HFFc6 (cell line): ENCODE measurements around the gene AKAP13. TPM values are rescaled to one million over a fixed set of nuclear protein-coding genes. Genes with fewer than 3 reads are reported as not detected.

Experiments
- DNase-seq: peaks from one replicate; pipeline ENCODE4 v3.0.0-alpha.2; 2018
- H3K27ac Mint-ChIP-seq: 2 replicates; pipeline ENCODE4 v1.8.0; 2020; ENCODE audit warnings: mild to moderate bottlenecking, mixed read lengths
- H3K27me3 Mint-ChIP-seq: 2 replicates; pipeline ENCODE4 v1.8.0; 2021; ENCODE audit warnings: mild to moderate bottlenecking, moderate library complexity, mixed read lengths; ENCODE audit not compliant: insufficient read depth
- H3K36me3 Mint-ChIP-seq: 2 replicates; pipeline ENCODE4 v1.8.0; 2021; ENCODE audit warnings: low read depth, mixed read lengths
- H3K4me1 Mint-ChIP-seq: 2 replicates; pipeline ENCODE4 v1.8.0; 2020; ENCODE audit warnings: low read depth, mixed read lengths
- H3K4me3 Mint-ChIP-seq: 2 replicates; pipeline ENCODE4 v1.8.0; 2020; ENCODE audit warnings: mild to moderate bottlenecking, moderate library complexity, mixed read lengths
- H3K9me3 Mint-ChIP-seq: 2 replicates; pipeline ENCODE4 v1.8.0; 2020; ENCODE audit warnings: mild to moderate bottlenecking, mixed read lengths
- CTCF ChIP-seq: fragments of 200-600 bp; sonication (generic); IDR thresholded peaks from 2 replicates; pipeline ENCODE4 v1.5.0; 2021; ENCODE audit warnings: antibody characterized with exemption, mild to moderate bottlenecking
- total RNA-seq, 6 experiments: library from RNA; stranded (reverse); fragmentation: NEBNext Ultra II Directional; extraction: Animal tissue kit (Norgen Biotek cat#: 25700); gene quantifications; 2 replicates in 1 of 6; 3 replicates in 5 of 6; pipeline ENCODE4 v1.2.3, GENCODE V29; 2021

The AKAP13 gene
- total RNA-seq, 6 experiments from 2014 or later, result 29.0 to 51.3 (median 35.6) TPM

GRCh38 chr15:85578941-85579701 is 198.7 kb downstream of the AKAP13 start:
- no peak overlapping the region for H3K27ac Mint-ChIP-seq
- DNase-seq, result no peak
- H3K27me3 Mint-ChIP-seq, result no peaks in the 10 kb centered on the region
- no peaks in the 10 kb centered on the region for H3K9me3 Mint-ChIP-seq
- peaks cover 42% of the 10 kb centered on the region for H3K36me3 Mint-ChIP-seq
- TF ChIP-seq CTCF, result no peak
- H3K4me1 Mint-ChIP-seq, result peaks cover 31% of the 10 kb centered on the region
- H3K4me3 Mint-ChIP-seq, result no peak overlapping the region

- Mint-ChIP-seq H3K4me1 (peaks cover 35% of the 10 kb centered on the region), H3K27ac (no peak overlapping the region; the same call in 1 of the 2 replicates), H3K27me3 (no peaks in the 10 kb centered on the region), H3K9me3 (no peaks in the 10 kb centered on the region), H3K4me3 (no peak overlapping the region), H3K36me3 (peaks cover 42% of the 10 kb centered on the region)
- DNase-seq, result no peak
- TF ChIP-seq CTCF, result no peak
These were observed 199.7 kb downstream of the AKAP13 start for GRCh38 chr15:85579957-85580694.

- Mint-ChIP-seq H3K4me3 (no peak overlapping the region), H3K4me1 (peaks cover 35% of the 10 kb centered on the region), H3K27me3 (no peaks in the 10 kb centered on the region), H3K27ac (no peak overlapping the region; the same call in 1 of the 2 replicates), H3K36me3 (peaks cover 42% of the 10 kb centered on the region), H3K9me3 (no peaks in the 10 kb centered on the region)
- DNase-seq, result no peak
- TF ChIP-seq CTCF, result no peak
These were observed 200.5 kb downstream of the AKAP13 start for GRCh38 chr15:85580879-85581278.

DNA sequence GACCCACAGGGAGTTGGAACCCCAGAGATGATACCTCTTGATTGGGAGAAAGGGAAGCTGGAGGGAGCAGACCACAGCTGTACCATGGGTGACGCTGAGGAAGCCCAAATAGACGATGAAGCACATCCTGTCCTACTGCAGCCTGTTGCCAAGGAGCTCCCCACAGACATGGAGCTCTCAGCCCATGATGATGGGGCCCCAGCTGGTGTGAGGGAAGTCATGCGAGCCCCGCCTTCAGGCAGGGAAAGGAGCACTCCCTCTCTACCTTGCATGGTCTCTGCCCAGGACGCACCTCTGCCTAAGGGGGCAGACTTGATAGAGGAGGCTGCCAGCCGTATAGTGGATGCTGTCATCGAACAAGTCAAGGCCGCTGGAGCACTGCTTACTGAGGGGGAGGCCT is 201.1 kb downstream of the AKAP13 start:
- no peaks in the 10 kb centered on the region for H3K9me3 Mint-ChIP-seq
- no peak for TF ChIP-seq CTCF
- DNase-seq, result no peak
- H3K4me3 Mint-ChIP-seq, result no peak overlapping the region
- no peak overlapping the region for H3K27ac Mint-ChIP-seq
- H3K36me3 Mint-ChIP-seq, result peaks cover 42% of the 10 kb centered on the region
- peaks cover 35% of the 10 kb centered on the region for H3K4me1 Mint-ChIP-seq
- no peaks in the 10 kb centered on the region for H3K27me3 Mint-ChIP-seq

DNA sequence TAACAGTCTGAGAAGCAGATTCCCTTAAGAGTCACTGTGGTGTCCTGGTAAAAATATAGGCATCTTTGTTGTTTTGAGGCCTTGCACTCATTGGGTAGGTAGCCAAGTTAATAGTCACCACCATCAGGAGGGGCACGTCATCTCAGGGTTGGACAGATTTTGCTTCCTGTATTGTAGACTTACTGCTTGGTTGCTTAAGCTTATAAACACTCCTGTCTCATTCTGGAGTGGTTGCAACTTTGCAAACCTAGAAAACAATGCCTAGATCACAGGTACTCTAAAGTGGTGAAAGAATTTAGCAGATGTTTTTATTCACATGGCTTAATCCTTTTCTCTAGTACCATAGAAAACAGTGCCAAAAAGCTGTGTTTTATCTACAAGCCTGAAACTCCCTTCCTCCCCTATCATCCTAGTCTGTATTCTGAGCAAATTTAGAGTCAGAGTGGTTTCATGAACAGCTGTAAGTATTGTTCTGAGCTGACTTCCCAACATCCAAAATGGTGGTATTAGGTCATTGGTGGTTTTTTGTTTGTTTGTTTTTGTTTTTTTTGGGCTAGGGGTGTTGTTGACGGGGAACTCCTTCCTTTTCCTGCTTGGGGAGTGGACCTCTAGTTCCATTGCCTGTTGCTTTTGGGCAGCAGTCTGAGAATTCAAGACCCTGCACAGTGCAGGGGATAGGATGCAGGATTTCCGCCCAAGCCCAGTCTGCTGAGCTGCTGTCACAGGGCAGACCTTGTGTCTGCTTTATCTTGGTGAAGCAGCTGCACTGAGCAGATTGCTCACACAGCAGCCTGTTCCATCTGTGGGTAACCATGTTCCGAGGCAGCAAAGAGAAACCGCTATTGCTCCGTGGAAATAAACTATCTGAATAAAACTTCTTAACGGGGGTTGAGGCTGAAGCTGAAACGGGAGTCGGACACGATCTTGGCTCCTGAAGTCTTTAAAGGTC is 202.0 kb downstream of the AKAP13 start:
- H3K4me1 Mint-ChIP-seq, result peaks cover 43% of the 10 kb centered on the region
- TF ChIP-seq CTCF, result no peak
- H3K9me3 Mint-ChIP-seq, result no peaks in the 10 kb centered on the region
- peaks cover 42% of the 10 kb centered on the region for H3K36me3 Mint-ChIP-seq
- no peak overlapping the region for H3K4me3 Mint-ChIP-seq
- DNase-seq, result no peak
- H3K27ac Mint-ChIP-seq, result peak overlapping the region; percentile 55
- H3K27me3 Mint-ChIP-seq, result no peaks in the 10 kb centered on the region
